ENCODE results near the gene FCN3. TPM values are rescaled to one million over a fixed set of nuclear protein-coding genes. Genes with fewer than 3 reads are reported as not detected.
"Not testable (repeated sequence)": the region's sequence is repeated elsewhere in the genome, so short reads cannot be mapped to it uniquely, and the experiment has no call there.

Gene FCN3
- total RNA-seq, 2 donors from 2014 or later: not detected

DNA sequence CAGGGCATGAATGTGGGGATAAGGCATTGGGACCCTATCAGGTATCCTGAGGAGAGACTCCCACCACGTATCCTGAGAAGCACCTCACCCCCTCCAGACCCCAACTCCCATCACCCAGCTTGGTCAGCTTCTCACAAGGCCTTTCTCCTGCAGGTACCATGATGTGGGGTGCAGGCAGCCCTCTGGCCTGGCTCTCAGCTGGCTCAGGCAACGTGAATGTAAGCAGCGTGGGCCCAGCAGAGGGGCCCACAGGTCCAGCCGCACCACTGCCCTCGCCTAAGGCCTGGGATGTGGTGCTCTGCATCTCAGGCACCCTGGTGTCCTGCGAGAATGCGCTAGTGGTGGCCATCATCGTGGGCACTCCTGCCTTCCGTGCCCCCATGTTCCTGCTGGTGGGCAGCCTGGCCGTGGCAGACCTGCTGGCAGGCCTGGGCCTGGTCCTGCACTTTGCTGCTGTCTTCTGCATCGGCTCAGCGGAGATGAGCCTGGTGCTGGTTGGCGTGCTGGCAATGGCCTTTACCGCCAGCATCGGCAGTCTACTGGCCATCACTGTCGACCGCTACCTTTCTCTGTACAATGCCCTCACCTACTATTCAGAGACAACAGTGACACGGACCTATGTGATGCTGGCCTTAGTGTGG is 19.1 kb upstream of the FCN3 start:
- Mint-ChIP-seq H3K27me3 (no peaks in the 10 kb centered on the region), H3K4me1 (peaks cover 9% of the 10 kb centered on the region), H3K9me3 (no peaks in the 10 kb centered on the region), H3K4me3 (peak overlapping the region; percentile 92), H3K27ac (no peak overlapping the region), H3K36me3 (ENCODE audit: low read depth) (no peaks in the 10 kb centered on the region)
- no peak for ATAC-seq (replicated peaks)

DNA sequence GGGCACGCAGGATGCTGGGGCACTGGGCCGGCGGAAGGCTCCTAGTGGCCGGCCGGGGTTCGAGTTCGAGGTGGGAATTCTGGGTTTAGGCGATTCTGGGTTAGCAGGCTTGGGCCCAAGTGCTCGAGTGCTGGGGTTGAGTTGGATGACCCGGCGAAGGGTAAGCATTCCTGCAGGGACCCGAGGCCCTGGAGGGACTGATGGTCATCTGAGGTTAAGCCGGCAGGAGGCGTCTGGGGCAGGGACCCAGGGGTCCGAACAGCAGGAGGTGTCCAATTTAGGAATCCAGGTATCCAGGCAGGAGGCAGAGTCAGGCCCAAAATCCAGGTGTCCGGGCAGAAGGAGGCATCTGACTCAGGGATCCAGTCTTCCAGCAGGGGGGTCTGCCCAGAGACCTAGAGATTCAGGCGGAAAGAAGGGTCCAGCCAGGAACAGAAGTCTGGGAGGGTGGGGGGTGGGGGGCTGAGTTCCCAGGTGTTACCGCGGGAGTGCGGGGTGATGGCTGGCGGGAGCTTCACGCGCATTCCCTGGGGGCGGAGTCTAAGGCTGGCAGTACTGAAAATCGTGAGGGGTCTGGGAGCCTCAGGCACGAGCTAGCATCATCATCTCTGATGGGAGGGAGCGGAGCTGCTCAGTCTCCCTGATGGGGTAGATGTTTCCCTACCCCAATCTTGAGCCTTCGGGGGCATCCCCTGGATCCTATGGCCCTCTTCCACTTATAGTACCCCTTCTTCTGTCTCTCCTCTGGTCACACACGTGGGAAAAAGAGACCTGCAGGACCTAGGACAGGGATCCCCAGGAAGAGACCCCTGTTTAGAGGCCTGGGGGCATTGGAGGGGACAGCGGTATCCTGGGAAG is 18.4 kb upstream of the FCN3 start:
- no peak overlapping the region for H3K27ac Mint-ChIP-seq
- ATAC-seq (replicated peaks): peak; percentile 1
- no peaks in the 10 kb centered on the region for H3K9me3 Mint-ChIP-seq
- no peaks in the 10 kb centered on the region for H3K36me3 Mint-ChIP-seq (ENCODE audit: low read depth)
- peaks cover 13% of the 10 kb centered on the region for H3K4me1 Mint-ChIP-seq
- H3K4me3 Mint-ChIP-seq: peak overlapping the region; percentile 92
- H3K27me3 Mint-ChIP-seq: no peaks in the 10 kb centered on the region

DNA sequence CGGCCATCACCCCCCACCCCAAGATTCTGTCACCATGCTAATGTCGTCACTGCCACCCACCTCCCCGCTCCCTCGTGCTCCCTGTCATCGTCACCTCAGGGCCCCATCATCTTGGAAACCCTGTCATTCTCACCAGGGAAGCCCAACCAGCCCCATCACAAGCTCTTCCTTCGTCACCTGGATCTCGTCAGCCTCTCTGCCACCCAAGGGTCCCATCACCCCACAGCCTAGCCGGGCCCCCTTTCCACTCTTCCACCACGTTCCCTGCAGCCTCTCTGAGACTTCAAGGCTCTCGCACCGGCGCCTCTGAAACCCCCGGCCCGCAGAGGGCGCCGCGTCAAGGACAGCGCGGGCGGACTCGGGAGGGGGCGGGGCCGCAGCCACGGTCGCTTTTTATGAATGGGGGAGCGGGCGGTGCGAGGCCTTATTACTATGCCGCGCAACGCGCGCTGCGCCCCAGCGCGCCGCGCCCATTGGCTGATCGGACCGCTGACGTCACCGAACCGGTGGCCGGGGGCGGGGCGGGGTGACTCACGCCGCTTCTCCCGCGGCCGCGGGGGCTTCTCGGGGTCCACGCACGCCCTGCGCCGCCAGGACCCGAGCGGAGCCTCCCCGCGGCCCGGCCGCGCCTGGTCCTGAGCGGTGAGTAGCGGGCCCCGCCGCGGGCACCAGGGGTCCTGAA is 17.6 kb upstream of the FCN3 start, which contains the start of gene GPR3:
GPR3 (plus strand) TSS at position 527 of the 682 bp plus-strand sequence. CDS start 1,177 bp downstream, outside the sequence.
- H3K36me3 Mint-ChIP-seq (ENCODE audit: low read depth): no peaks in the 10 kb centered on the region
- H3K4me1 Mint-ChIP-seq: peaks cover 13% of the 10 kb centered on the region
- H3K9me3 Mint-ChIP-seq: no peaks in the 10 kb centered on the region
- peak within 1 kb of the TSS; percentile 92 for H3K4me3 Mint-ChIP-seq
- peak within 1 kb of the TSS; percentile 91 for H3K27ac Mint-ChIP-seq
- ATAC-seq (replicated peaks): peak; percentile 94
- H3K27me3 Mint-ChIP-seq: no peaks in the 10 kb centered on the region

DNA sequence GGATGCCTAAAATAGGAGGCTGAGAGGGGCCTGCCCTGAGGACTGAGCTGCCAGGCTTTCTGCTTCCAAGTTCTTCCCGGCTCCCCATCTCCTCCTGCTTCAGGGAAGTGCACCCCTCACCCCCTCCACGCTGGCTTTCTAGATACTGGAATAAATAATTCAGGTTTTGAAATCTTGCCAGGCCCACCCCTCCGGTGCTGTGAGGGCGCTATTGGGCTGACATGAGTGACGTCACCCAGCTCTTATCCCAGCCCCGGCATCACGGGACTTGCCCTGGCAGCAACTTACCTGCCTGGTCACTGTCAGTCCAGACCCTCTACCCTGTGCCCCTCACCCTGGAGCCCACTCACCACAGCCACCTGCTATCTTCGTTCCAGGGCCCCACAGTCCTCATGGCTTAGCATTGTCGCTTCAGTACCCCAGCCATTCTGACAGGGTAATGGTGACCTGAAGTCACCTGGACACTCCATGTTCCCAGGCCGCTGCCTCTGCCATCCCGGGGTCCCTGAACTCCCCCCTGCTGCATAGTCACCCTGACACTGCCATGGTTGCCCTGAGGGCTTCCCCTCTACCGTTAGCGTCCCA is 17.0 kb upstream of the FCN3 start:
- peak overlapping the region; percentile 91 for H3K27ac Mint-ChIP-seq
- H3K4me1 Mint-ChIP-seq: peaks cover 13% of the 10 kb centered on the region
- no peaks in the 10 kb centered on the region for H3K9me3 Mint-ChIP-seq
- no peaks in the 10 kb centered on the region for H3K27me3 Mint-ChIP-seq
- ATAC-seq (replicated peaks): no peak
- H3K36me3 Mint-ChIP-seq (ENCODE audit: low read depth): no peaks in the 10 kb centered on the region
- peak overlapping the region; percentile 92 for H3K4me3 Mint-ChIP-seq

DNA sequence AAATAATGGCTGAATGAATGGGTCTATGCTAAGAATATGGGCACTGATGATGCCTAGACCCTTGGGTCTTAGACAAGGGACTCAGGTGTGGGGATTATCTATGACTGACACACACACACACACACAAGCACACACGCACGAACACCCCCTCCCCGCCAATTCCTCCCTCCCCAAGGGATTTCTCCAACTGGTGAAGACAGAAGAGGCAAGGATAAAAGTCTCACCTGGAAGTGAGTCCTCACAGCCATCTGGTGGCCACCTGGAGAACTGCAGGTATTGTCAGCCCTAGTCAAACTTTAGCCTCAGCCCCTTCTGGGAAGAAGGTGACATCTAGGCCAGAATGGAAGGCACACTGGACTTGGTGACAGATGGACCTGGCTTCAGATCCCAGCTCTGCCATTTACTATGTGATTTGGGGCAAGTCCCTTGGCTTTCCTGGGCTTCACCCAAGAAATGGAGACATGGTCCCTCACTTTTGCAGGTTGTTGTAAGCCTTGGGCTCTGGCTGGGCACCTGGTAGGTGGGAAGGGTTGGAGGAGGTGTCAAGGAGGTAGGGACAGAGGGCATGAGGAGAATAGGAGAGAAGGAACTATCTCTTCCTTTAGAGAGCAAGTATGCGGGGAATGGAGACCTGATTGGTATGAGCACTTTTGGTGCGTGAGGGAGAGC is 13.8 kb upstream of the FCN3 start:
- no peak for ATAC-seq (replicated peaks)
- Mint-ChIP-seq H3K27ac (peak overlapping the region; percentile 53), H3K4me1 (peaks cover 13% of the 10 kb centered on the region), H3K9me3 (no peaks in the 10 kb centered on the region), H3K36me3 (ENCODE audit: low read depth) (no peaks in the 10 kb centered on the region), H3K27me3 (no peaks in the 10 kb centered on the region), H3K4me3 (no peak overlapping the region)

GRCh38 chr1:27384797-27385196 is 10.2 kb upstream of the FCN3 start:
- ATAC-seq (replicated peaks); H3K4me1 Mint-ChIP-seq; H3K27ac Mint-ChIP-seq; H3K36me3 Mint-ChIP-seq (ENCODE audit: low read depth); H3K27me3 Mint-ChIP-seq; H3K4me3 Mint-ChIP-seq; H3K9me3 Mint-ChIP-seq: not testable (repeated sequence)

DNA sequence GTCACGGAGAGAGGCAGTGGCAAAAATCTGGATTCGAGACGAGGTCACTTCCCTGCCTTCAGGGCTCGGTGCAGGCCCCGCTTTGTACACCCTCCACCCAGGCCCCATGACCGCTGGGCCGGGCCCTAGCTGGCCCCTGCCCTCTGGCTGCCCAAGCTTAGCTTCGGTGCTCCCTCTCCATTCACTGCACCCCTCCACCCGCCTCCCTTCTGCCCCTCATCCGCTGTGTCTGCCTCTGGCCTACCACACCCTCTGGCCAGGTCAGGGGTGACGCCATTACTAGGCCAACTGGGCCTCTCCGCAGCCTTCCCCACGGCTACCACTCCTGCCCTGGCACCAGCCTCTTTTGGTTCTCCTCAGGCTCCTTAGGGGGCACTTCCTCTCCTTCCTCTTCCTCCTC is 9.0 kb upstream of the FCN3 start:
- Mint-ChIP-seq H3K4me3 (no peak overlapping the region), H3K9me3 (no peaks in the 10 kb centered on the region), H3K27me3 (no peaks in the 10 kb centered on the region), H3K27ac (no peak overlapping the region), H3K4me1 (peaks cover 3% of the 10 kb centered on the region), H3K36me3 (ENCODE audit: low read depth) (no peaks in the 10 kb centered on the region)
- no peak for ATAC-seq (replicated peaks)

GRCh38 chr1:27383039-27383605 is 8.5 kb upstream of the FCN3 start, which contains the start of gene CD164L2:
TSS of gene CD164L2 (minus strand) at chr1:27383333. CDS start at chr1:27383239, 94 bp downstream.
- Mint-ChIP-seq H3K4me1 (no peaks in the 10 kb centered on the region), H3K36me3 (ENCODE audit: low read depth) (no peaks in the 10 kb centered on the region), H3K4me3 (no peak within 1 kb of the TSS), H3K27me3 (no peaks in the 10 kb centered on the region), H3K9me3 (no peaks in the 10 kb centered on the region), H3K27ac (no peak within 1 kb of the TSS)
- ATAC-seq (replicated peaks): peak; percentile 57

DNA sequence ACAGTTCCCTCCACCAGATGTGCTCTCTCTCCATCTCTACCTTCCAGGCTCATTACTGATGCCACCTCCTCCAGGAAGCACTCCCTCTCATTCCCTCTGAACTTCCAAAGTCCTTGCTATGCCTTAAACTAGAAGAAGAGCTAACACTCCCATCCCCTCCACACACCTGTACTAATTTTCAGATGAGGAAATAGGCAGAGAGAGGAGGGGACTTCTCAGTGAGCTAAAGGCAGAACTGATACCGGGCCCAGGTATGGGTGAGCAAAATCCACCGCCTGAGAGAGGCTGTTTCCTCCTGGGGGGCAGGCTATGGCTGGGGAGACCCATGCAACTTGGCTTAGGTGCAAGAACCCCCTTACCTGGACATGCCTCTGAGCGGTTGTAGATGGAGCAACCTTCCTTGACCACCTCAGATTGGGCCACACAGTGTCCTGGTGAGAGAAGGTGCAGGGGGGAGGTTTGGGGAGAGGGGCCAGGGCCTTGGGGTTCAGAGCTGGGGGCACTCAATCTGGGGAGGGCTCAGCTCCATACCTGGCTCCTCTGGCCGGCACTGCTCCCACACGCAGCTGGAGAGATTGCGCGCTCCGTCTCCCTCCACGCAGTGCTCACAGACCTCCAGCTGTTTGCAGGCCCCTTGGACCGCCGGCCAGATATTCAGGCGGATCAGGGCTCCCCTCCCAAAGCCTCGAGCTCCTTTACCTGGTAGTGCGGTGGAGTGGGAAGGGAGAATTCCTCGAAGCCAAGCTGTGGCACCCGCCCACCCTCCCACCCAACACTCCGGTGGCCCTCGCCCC is 7.5 kb upstream of the FCN3 start:
- no peak for ATAC-seq (replicated peaks)

DNA sequence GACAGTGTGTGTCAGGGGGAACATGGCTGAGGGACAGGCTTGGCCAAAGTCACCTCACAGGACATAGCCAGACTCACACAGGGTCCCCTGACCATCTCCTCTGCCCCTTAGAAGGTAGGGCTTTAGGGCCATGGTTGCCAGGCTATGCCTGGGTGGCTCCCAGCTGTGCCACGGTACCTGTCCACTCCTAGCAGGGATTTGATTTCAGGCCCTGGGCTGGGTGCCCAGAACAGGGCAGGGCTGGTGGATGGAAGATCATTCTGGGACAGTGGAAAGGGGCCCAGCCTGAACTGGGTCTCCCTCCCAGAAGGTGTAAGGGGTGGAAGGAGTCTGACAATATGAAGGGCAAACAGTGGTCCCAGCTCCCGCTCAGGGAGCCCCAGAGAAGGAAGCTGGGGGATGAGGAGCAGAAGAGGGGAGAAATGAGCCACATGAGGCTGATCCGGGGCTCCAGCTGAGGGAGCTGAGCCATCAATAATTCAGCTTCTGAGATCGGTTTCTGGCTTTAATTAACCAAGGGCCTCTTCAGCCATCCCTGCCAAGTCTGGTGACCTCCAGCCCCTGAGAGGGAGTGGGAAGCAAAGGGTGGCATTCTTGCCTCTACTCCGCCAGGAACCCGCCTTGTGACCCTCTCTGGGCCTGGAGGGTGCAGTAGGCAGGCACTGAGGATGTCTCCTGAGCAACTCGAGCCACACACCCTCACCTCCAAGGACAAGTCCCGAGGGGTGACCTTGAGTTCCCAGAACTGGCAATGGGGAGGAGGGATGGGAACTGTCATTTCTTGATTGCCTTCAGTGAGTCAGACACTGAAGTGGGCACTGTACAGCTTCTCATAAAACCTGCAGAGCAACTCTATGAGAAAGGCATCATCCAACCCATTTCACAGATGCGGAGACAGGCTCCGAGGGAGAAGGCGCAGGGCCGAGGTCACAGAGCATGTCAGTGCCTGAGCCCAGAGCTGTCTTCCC is 6.4 kb upstream of the FCN3 start:
- Mint-ChIP-seq H3K4me3 (no peak overlapping the region), H3K36me3 (ENCODE audit: low read depth) (no peaks in the 10 kb centered on the region), H3K27ac (peak overlapping the region; percentile 48), H3K27me3 (no peaks in the 10 kb centered on the region), H3K4me1 (no peaks in the 10 kb centered on the region), H3K9me3 (no peaks in the 10 kb centered on the region)
- no peak for ATAC-seq (replicated peaks)

More for the DNA sequence above, 7.5 kb upstream of the FCN3 start:
- Mint-ChIP-seq H3K27ac (no peak overlapping the region), H3K4me1 (no peaks in the 10 kb centered on the region), H3K9me3 (no peaks in the 10 kb centered on the region), H3K36me3 (ENCODE audit: low read depth) (no peaks in the 10 kb centered on the region), H3K4me3 (no peak overlapping the region), H3K27me3 (no peaks in the 10 kb centered on the region)

DNA sequence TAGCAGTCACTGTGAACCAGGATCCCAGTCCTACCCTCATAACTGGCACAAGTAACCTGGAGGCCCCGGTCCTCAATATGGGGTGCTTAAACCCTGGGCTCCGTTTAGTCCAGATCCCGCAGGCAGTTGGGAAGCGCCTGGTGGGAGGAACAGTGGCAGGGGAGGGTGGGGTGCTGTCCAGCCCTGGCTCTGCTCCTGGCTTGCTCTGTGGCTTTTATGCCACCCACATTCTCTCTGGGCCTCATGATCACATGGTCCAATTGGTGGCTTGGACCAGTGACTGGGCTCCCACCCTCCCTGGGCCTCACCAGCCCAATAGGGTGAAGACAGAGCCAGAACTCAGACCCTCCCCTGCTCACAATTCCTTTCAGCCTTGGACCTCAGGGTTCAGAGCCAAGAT is 5.6 kb upstream of the FCN3 start:
- H3K4me1 Mint-ChIP-seq: no peaks in the 10 kb centered on the region
- no peaks in the 10 kb centered on the region for H3K36me3 Mint-ChIP-seq (ENCODE audit: low read depth)
- H3K27me3 Mint-ChIP-seq: no peaks in the 10 kb centered on the region
- no peak for ATAC-seq (replicated peaks)
- H3K9me3 Mint-ChIP-seq: no peaks in the 10 kb centered on the region
- H3K27ac Mint-ChIP-seq: no peak overlapping the region
- no peak overlapping the region for H3K4me3 Mint-ChIP-seq

DNA sequence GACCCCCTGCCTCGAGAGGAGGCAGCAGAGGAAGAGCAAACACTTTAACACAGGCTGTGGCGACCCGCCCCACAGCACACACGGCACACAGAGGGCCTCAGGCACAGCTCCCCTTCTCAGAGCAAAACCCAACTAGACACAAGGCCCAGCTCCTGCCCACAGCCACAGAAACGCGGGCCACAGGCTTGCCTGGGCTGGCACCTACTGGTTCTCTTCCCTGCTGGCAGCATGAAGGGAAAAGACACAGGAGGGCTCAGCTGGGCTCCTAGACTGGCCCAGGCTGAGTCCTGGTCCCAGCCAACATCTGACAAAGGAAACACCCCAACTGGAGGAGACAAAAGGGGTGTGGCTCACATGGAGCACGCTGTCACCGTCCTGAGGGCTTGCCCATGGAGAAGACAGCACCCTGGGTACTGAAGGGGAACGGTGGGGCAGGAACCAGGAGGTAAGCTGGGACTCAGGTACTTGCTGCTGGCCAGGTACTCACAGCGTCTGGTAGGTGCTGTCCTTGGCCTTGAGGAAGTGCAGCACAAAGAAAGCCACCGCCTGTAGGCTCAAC is 5.0 kb upstream of the FCN3 start:
- Mint-ChIP-seq H3K4me3 (no peak overlapping the region), H3K4me1 (no peaks in the 10 kb centered on the region), H3K27ac (no peak overlapping the region), H3K27me3 (no peaks in the 10 kb centered on the region), H3K36me3 (ENCODE audit: low read depth) (no peaks in the 10 kb centered on the region), H3K9me3 (no peaks in the 10 kb centered on the region)
- no peak for ATAC-seq (replicated peaks)

Data from activated T-helper 17 cell treated with anti-CD3 and anti-CD28 coated beads, Interleukin-2, amount 50 U/mL, for 72 hours (primary cell).